ENCODE data around the gene NEO1. TPM values are rescaled to one million over a fixed set of nuclear protein-coding genes. Genes with fewer than 3 reads are reported as not detected.

The NEO1 gene
- polyA plus RNA-seq, 1 of the 3 experiments (the other 2 are of a cell fraction), result 13.1 TPM

- TF ChIP-seq CTCF (IDR thresholded peaks at IDR 0.05), result no peak
- no peak for TF ChIP-seq RCOR1 (IDR thresholded peaks at IDR 0.05; ENCODE audit: low read length)
- no peak for TF ChIP-seq TCF12 (IDR thresholded peaks at IDR 0.05)
- TF ChIP-seq TAF1 (IDR thresholded peaks at IDR 0.05; ENCODE audit: borderline replicate concordance, low read depth, low read length), result no peak
- no peak for TF ChIP-seq ZBTB33 (IDR thresholded peaks at IDR 0.05; ENCODE audit: borderline replicate concordance, low read depth)
- no peak for TF ChIP-seq FOXM1 (IDR thresholded peaks at IDR 0.05; ENCODE audit: low read depth)
- TF ChIP-seq RFX5 (IDR thresholded peaks at IDR 0.05; ENCODE audit: low read length), result no peak
- TF ChIP-seq ELF1 (IDR thresholded peaks at IDR 0.05), result no peak
These were observed 56.4 kb downstream of the NEO1 start (continued) for GRCh38 chr15:73108676-73109075.

GRCh38 chr15:73109765-73110164, 57.5 kb downstream of the NEO1 start:
- CTCF ChIA-PET, result interaction anchor here (1.4 to 1.9 kb wide), 2 partner anchors 11 to 18 kb away, joined by 6 read pairs; no protein-coding TSS in a partner anchor
- 71% methylated on average over 3 of the region's 3 CpGs for WGBS (ENCODE audit: low lambda C conversion rate)
- no peaks in the 10 kb centered on the region for H3K79me2 ChIP-seq (ENCODE audit: insufficient read depth)
- TF ChIP-seq REST (IDR thresholded peaks at IDR 0.05; ENCODE audit: low read depth, low read length), result no peak
- TF ChIP-seq CTCF (IDR thresholded peaks at IDR 0.05), result no peak
- TF ChIP-seq USF1 (IDR thresholded peaks at IDR 0.05; ENCODE audit: borderline replicate concordance, low read depth), result no peak
- no peak for TF ChIP-seq MEF2A (IDR thresholded peaks at IDR 0.05; ENCODE audit: borderline replicate concordance, low read depth)
- no peak for TF ChIP-seq PBX3 (IDR thresholded peaks at IDR 0.05)
- no peak for TF ChIP-seq EP300 (IDR thresholded peaks at IDR 0.05; ENCODE audit: borderline replicate concordance in 1 of 2, low read depth in 1 of 2, low read length in 1 of 2)
- no peak for TF ChIP-seq RAD21 (IDR thresholded peaks at IDR 0.05; ENCODE audit: low read length)
- no peak for TF ChIP-seq JUND (IDR thresholded peaks at IDR 0.05)
- TF ChIP-seq FOXM1 (IDR thresholded peaks at IDR 0.05; ENCODE audit: low read depth), result no peak
- TF ChIP-seq FOXJ3 (CRISPR knock-in tag; IDR thresholded peaks at IDR 0.05), result no peak
- TF ChIP-seq SIN3A (IDR thresholded peaks at IDR 0.05; ENCODE audit: borderline replicate concordance, low read depth, low read length), result no peak
- no peak for TF ChIP-seq IRF3 (IDR thresholded peaks at IDR 0.05; ENCODE audit: low read depth, low read length)
- TF ChIP-seq RXRA (IDR thresholded peaks at IDR 0.05; ENCODE audit: borderline replicate concordance, low read depth), result no peak
- TF ChIP-seq NFIC (IDR thresholded peaks at IDR 0.05; ENCODE audit: borderline replicate concordance), result no peak

More at GRCh38 chr15:73109765-73110164, 57.5 kb downstream of the NEO1 start:
- Histone ChIP-seq H3F3A (replicated peaks; ENCODE audit: insufficient read depth) (no peaks in the 10 kb centered on the region), H3K4me3 (ENCODE audit: low read depth in 2 of 2, low read length in 1 of 2) (no peak overlapping the region), H3K9ac (no peak overlapping the region), H3K4me2 (no peak overlapping the region), H3K9me2 (no peaks in the 10 kb centered on the region), H4K20me1 (ENCODE audit: insufficient read depth) (no peaks in the 10 kb centered on the region), H3K27me3 (ENCODE audit: insufficient read depth) (no peaks in the 10 kb centered on the region), H3K4me1 (ENCODE audit: control insufficient read depth in 1 of 2, insufficient read depth in 2 of 2, low read depth in 1 of 2, low read length in 1 of 2) (no peaks in the 10 kb centered on the region), H3K27ac (ENCODE audit: low read depth in 2 of 2, low read length in 1 of 2) (no peak overlapping the region), H3K9me3 (no peaks in the 10 kb centered on the region), H3K36me3 (replicated peaks in 1 of 2; ENCODE audit: control insufficient read depth in 1 of 2, insufficient read depth in 2 of 2, low read length in 1 of 2) (no peaks in the 10 kb centered on the region), H2AFZ (ENCODE audit: low read depth) (no peak overlapping the region)
- POLR2A ChIA-PET, result no interaction called here
- no peak for DNase-seq
